Adrenal gland (tissue), 12 donors: Measurements from ENCODE around the gene PTPRF. TPM values are rescaled to one million over a fixed set of nuclear protein-coding genes. Genes with fewer than 3 reads are reported as not detected.

Experiments
- DNase-seq, 7 donors: peaks; one replicate each; pipeline ENCODE4 v3.0.0-alpha.2; 2019 to 2020
- H3K27ac ChIP-seq, 5 donors: fragments of 200-600 bp; sonication (generic) in 4 of 5; 1 replicate in 3 of 5; 2 replicates in 2 of 5; pipeline versions ENCODE4 v1.5.1 to v1.8.0; 2016 to 2020; ENCODE audit warnings: mild to moderate bottlenecking in 1 of 5
- H3K27me3 ChIP-seq: fragments of 200-600 bp; 2 replicates; pipeline ENCODE4 v1.8.0; 2021
- H3K36me3 ChIP-seq, 2 donors: fragments of 200-600 bp; replicated peaks in 1 of 2; 1 replicate in 1 of 2; 2 replicates in 1 of 2; pipeline versions ENCODE4 v1.5.1 to v1.8.0; 2018 to 2022
- H3K4me1 ChIP-seq, 2 donors: fragments of 200-600 bp; replicated peaks in 1 of 2; 1 replicate in 1 of 2; 2 replicates in 1 of 2; pipeline versions ENCODE4 v1.5.1 to v1.8.0; 2018 to 2021
- H3K4me3 ChIP-seq, 4 donors: fragments of 200-600 bp; sonication (generic) in 3 of 4; one replicate each; pipeline ENCODE4 v1.5.1; 2016 to 2018
- H3K9me3 ChIP-seq, 3 donors: fragments of 200-600 bp; sonication (generic) in 1 of 3; replicated peaks in 1 of 3; 1 replicate in 2 of 3; 2 replicates in 1 of 3; pipeline versions ENCODE4 v1.5.1 to v1.8.0; 2016 to 2021
- CTCF ChIP-seq, 6 experiments: fragments of 450-650 bp in 4 of 6; fragments of 200-600 bp in 2 of 6; sonication (generic) in 1 of 6; IDR thresholded peaks; 1 replicate in 5 of 6; 2 replicates in 1 of 6; pipeline versions ENCODE4 v1.5.1 to v1.8.0; 2016 to 2021; ENCODE audit warnings: antibody characterized with exemption in 6 of 6, mild to moderate bottlenecking in 2 of 6, moderate library complexity in 1 of 6
- POLR2A ChIP-seq, 2 donors: fragments of 450-650 bp; IDR thresholded peaks; one replicate each; pipeline ENCODE4 v1.6.1; 2017; ENCODE audit warnings: antibody characterized with exemption in 2 of 2, mild to moderate bottlenecking in 2 of 2, moderate library complexity in 1 of 2
- WGBS, 4 donors: extraction: QIAGEN DNeasy Blood & Tissue Kit in 2 of 4; methylation state at CpG; one replicate each; pipeline versions ENCODE4 v1.1.5 to v1.1.7; 2013 to 2017; 5-methylcytosine and 5-hydroxymethylcytosine counted together
- intact Hi-C, 2 donors: fragments of 100-400 bp; cut with DNase I; formaldehyde crosslinking; loops; one replicate each; pipeline versions ENCODE4 v1.14.1 to v1.15.0; 2022 to 2023
- polyA plus RNA-seq, 3 donors: library from polyadenylated mRNA; stranded (reverse); fragments of 200-250 nt in 2 of 3; fragments of 350-450 nt in 1 of 3; fragmentation: Illumina TruSeq in 1 of 3; extraction: RNeasy Lipid Tissue Mini Kit (QIAGEN cat#74804) in 1 of 3; gene quantifications; one replicate each; pipeline ENCODE4 v1.2.3, GENCODE V29; 2013 to 2014
- total RNA-seq, 9 donors: library from RNA; depleted of rRNA in 4 of 9; stranded (reverse); fragments of >200 nt in 4 of 9; fragments of 120-200 nt in 1 of 9; fragmentation: NEBNext Ultra II Directional in 1 of 9; extraction: Animal tissue kit (Norgen Biotek cat#: 25700) in 1 of 9; gene quantifications; one replicate each; pipeline versions ENCODE4 v1.1.0 to v1.2.4, GENCODE V29; 2013 to 2023
- donor health status: healthy with polysubstance abuse.
- donor health status: Bipolar disorder and iron deficiency.
- donor health status: DM: yes; HTN: yes; CAD: no.
- donor health status: DM: no; HTN: no; CAD: no.
- donor health status: DM: no; HTN: no; CAD: no.
- donor health status: DM: yes; HTN: yes; CAD: no.

Gene PTPRF
- total and polyA plus RNA-seq, 12 donors = 9.2 to 92.0 (median 30.1) TPM

- H3K9me3 ChIP-seq = no peaks in the 10 kb centered on the region
- TF ChIP-seq POLR2A (IDR thresholded peaks at IDR 0.05) (no peak), CTCF (IDR thresholded peaks at IDR 0.05) (no peak)
- H3K27me3 ChIP-seq = no peaks in the 10 kb centered on the region
- H3K4me1 ChIP-seq = peaks cover 4 to 31% of the 10 kb centered on the region in 2 donors
- H3K36me3 ChIP-seq = no peaks in the 10 kb centered on the region
- no peak for DNase-seq
- no peak overlapping the region for H3K4me3 ChIP-seq
- H3K27ac ChIP-seq = peak overlapping the region in 3 of 5 donors; percentile 13 to 84 (median 79)
- intact Hi-C loops = no loop called here
- 72 to 77% (median 74%) methylated on average over 4 to 5 of the region's 5 CpGs for WGBS, 4 donors
Observed at GRCh38 chr1:43541141-43541540, 10.5 kb downstream of the PTPRF start.

- TF ChIP-seq CTCF (IDR thresholded peaks at IDR 0.05) (no peak), POLR2A (IDR thresholded peaks at IDR 0.05) (no peak)
- intact Hi-C loops = no loop called here
- Histone ChIP-seq H3K36me3 (no peaks in the 10 kb centered on the region), H3K4me1 (peaks cover 5 to 33% of the 10 kb centered on the region in 2 donors), H3K9me3 (no peaks in the 10 kb centered on the region), H3K27me3 (no peaks in the 10 kb centered on the region), H3K27ac (peak overlapping the region in 4 of 5 donors; percentile 13 to 79 (median 54)), H3K4me3 (no peak overlapping the region)
- DNase-seq = peak; percentile 74 to 93 (median 88)
- 56 to 80% (median 72%) methylated on average over 9 to 14 of the region's 14 CpGs for WGBS, 4 donors
Observed at GRCh38 chr1:43541721-43542401, 11.2 kb downstream of the PTPRF start.

GRCh38 chr1:43542527-43543458 lies 12.1 kb downstream of the PTPRF start:
- peaks cover 5 to 33% of the 10 kb centered on the region in 2 donors for H3K4me1 ChIP-seq
- WGBS, 4 donors = 61 to 89% (median 86%) methylated on average over 4 to 15 of the region's 15 CpGs
- DNase-seq = no peak
- intact Hi-C loops = no loop called here
- TF ChIP-seq POLR2A (IDR thresholded peaks at IDR 0.05) (no peak), CTCF (IDR thresholded peaks at IDR 0.05) (no peak)
- H3K27me3 ChIP-seq = no peaks in the 10 kb centered on the region
- H3K4me3 ChIP-seq = no peak overlapping the region
- peak overlapping the region in 2 of 5 donors; percentile 66 to 79 for H3K27ac ChIP-seq
- no peaks in the 10 kb centered on the region for H3K9me3 ChIP-seq
- no peaks in the 10 kb centered on the region for H3K36me3 ChIP-seq

- Histone ChIP-seq H3K27ac (no peak overlapping the region), H3K4me1 (peaks cover 5 to 33% of the 10 kb centered on the region in 2 donors), H3K9me3 (no peaks in the 10 kb centered on the region), H3K4me3 (no peak overlapping the region), H3K36me3 (no peaks in the 10 kb centered on the region), H3K27me3 (no peaks in the 10 kb centered on the region)
- WGBS, 4 donors = 90 to 97% (median 94%) methylated on average over 6 to 8 of the region's 8 CpGs
- intact Hi-C loops = no loop called here
- TF ChIP-seq POLR2A (IDR thresholded peaks at IDR 0.05) = no peak
- TF ChIP-seq CTCF (IDR thresholded peaks at IDR 0.05) = no peak
- no peak for DNase-seq
Observed at GRCh38 chr1:43543567-43543966, 12.9 kb downstream of the PTPRF start.
